Adipocyte (in vitro differentiated cells): Measurements from ENCODE around the gene PABPN1L.

ENCODE experiments used
- DNase-seq: peaks from one replicate; pipeline ENCODE4 v3.0.0-alpha.2; 2015; ENCODE audit warnings: low read depth
- H3K27me3 ChIP-seq: replicated peaks from 2 replicates; pipeline ENCODE4 v1.7.0; 2013; ENCODE audit warnings: mild to moderate bottlenecking, low read length, moderate library complexity; ENCODE audit not compliant: control insufficient read depth, insufficient read depth
- H3K36me3 ChIP-seq: 2 replicates; pipeline ENCODE4 v1.7.0; 2013; ENCODE audit warnings: low read length, mild to moderate bottlenecking, moderate library complexity; ENCODE audit not compliant: control insufficient read depth, insufficient read depth, severe bottlenecking
- H3K4me1 ChIP-seq: 2 replicates; pipeline ENCODE4 v1.7.0; 2013; ENCODE audit warnings: mild to moderate bottlenecking, low read length, moderate library complexity; ENCODE audit not compliant: control insufficient read depth, insufficient read depth
- H3K4me3 ChIP-seq: 2 replicates; pipeline ENCODE4 v1.7.0; 2013; ENCODE audit warnings: mild to moderate bottlenecking, low read length, moderate library complexity
- H3K9ac ChIP-seq: 2 replicates; pipeline ENCODE4 v1.7.0; 2013; ENCODE audit warnings: mild to moderate bottlenecking, low read length, moderate library complexity
- H3K9me3 ChIP-seq: 2 replicates; pipeline ENCODE4 v1.7.0; 2013; ENCODE audit warnings: mild to moderate bottlenecking, low read length, moderate library complexity; ENCODE audit not compliant: control insufficient read depth

The PABPN1L gene

DNA sequence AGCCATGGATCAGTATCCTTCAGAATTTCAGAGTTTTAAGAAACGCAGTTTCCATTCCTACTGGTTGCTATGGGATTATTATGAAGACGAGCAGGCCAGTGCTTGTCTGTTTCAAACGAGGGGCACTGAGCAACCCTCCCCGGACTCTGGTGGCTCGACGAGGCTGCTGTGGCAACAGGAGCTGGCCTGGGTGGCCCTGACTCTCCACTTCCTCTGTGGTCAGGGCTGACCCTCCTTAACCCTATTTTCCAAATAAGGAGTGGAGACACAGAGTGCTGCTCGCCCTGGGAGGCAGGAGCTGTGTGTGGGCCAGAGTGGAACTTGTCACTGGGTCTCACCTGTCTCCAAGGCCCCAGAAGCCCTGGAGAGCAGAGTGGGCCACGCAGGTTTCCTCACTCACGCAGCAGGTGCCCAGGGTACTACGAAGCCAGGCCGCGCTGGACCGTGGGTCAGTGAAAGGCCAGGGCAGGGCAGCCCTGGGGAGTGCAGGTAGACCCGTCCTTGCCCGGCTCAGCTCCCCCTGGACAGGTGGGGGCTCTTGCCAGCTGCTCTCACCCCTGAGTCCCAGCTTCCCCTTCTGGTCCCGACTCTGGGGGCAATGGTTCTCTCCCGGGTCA is 13.0 kb downstream of the PABPN1L start:
- Histone ChIP-seq H3K36me3 (peaks cover 4% of the 10 kb centered on the region), H3K27me3 (no peaks in the 10 kb centered on the region), H3K9me3 (no peaks in the 10 kb centered on the region), H3K4me3 (no peak overlapping the region), H3K4me1 (peaks cover 18% of the 10 kb centered on the region), H3K9ac (no peak overlapping the region)
- no peak for DNase-seq

DNA sequence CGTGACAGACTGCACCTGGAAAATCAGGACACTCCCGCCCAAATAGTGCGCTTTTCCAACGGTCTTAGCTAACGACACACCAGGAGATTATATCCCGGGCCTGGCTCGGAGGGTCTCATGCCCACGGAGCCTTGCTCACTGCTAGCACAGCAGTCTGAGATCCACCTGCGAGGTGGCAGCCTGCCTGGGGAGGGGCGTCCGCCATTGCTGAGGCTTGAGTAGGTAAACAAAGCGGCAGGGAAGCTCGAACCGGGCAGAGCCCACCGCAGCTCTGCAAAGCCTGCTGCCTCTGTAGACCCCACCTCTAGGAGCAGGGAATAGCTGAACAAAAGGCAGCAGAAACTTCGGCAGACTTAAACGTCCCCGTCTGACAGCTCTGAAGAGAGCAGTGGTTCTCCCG is 14.8 kb downstream of the PABPN1L start:
- Histone ChIP-seq H3K27me3 (no peaks in the 10 kb centered on the region), H3K36me3 (peaks cover 8% of the 10 kb centered on the region), H3K9ac (no peak overlapping the region), H3K9me3 (no peaks in the 10 kb centered on the region), H3K4me1 (peaks cover 7% of the 10 kb centered on the region), H3K4me3 (no peak overlapping the region)
- DNase-seq, result no peak

DNA sequence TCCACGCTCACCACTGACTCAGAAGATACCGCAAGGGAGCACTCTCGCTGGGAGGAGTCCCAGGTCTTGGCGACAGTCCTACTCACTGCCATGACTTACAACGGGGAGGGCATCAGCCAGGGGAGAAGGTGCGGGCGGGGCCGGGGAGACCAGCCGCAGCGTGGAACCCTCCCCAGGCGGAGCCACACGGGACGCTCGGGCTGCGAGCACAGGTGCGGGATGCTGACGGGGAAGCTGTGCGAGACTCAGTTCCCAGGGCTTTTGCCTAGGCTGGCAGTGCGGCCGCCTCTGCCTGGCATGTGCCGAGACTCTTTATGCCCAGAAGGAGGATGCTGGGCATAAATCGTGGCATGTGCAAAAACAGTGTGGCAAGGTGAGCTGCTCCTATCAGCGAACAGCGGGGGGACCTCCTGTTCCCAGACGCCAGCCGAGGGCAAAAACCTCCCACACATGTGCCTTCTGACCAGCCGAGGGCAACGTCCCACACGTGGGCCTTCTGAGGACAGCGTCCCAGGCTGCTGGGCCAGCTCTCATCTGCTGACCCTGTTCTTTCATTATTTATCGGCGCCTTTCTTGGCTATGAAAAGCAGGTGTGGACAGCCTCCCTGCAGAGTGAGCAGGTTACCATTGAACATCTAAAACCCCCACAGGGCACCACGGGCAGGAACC is 15.8 kb downstream of the PABPN1L start:
- H3K9ac ChIP-seq, result no peak overlapping the region
- no peaks in the 10 kb centered on the region for H3K27me3 ChIP-seq
- no peak overlapping the region for H3K4me3 ChIP-seq
- DNase-seq, result no peak
- peaks cover 5% of the 10 kb centered on the region for H3K4me1 ChIP-seq
- no peaks in the 10 kb centered on the region for H3K9me3 ChIP-seq
- H3K36me3 ChIP-seq, result peaks cover 8% of the 10 kb centered on the region

DNA sequence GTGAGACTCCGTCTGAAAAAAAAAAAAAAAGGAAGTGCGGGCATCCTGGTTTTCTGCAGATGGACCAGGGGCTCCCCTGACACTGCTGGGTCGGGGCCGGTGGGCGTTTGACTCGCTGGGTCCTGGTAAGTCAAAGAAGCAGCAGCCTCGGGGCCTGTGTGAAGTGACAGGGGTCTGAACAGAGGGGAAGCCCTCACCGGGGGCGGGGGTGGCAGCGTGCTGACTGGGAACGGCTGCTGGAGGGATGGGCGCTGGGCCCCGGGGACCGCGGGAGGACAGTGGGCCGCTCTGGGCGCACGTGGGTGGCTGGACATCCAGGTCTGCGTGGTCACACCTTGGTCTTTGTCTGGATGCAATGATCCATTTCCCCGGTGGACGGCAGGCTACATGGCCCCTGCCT is 17.9 kb downstream of the PABPN1L start:
- Histone ChIP-seq H3K9me3 (no peaks in the 10 kb centered on the region), H3K27me3 (no peaks in the 10 kb centered on the region), H3K4me3 (no peak overlapping the region), H3K9ac (no peak overlapping the region), H3K4me1 (peaks cover 3% of the 10 kb centered on the region), H3K36me3 (peaks cover 8% of the 10 kb centered on the region)
- no peak for DNase-seq

- H3K9ac ChIP-seq, result no peak overlapping the region
- no peak for DNase-seq
- H3K9me3 ChIP-seq, result no peaks in the 10 kb centered on the region
Measured at GRCh38 chr16:88847654-88848053, 18.8 kb downstream of the PABPN1L start.

GRCh38 chr16:88846088-88846487 is 20.4 kb downstream of the PABPN1L start:
- H3K9ac ChIP-seq, result no peak overlapping the region
- no peak for DNase-seq
- no peaks in the 10 kb centered on the region for H3K27me3 ChIP-seq
- H3K4me3 ChIP-seq, result no peak overlapping the region
- H3K4me1 ChIP-seq, result peaks cover 3% of the 10 kb centered on the region
- no peaks in the 10 kb centered on the region for H3K9me3 ChIP-seq
- peaks cover 8% of the 10 kb centered on the region for H3K36me3 ChIP-seq

More at GRCh38 chr16:88847654-88848053, 18.8 kb downstream of the PABPN1L start:
- Histone ChIP-seq H3K27me3 (no peaks in the 10 kb centered on the region), H3K4me3 (no peak overlapping the region), H3K4me1 (peaks cover 3% of the 10 kb centered on the region), H3K36me3 (peaks cover 8% of the 10 kb centered on the region)

DNA sequence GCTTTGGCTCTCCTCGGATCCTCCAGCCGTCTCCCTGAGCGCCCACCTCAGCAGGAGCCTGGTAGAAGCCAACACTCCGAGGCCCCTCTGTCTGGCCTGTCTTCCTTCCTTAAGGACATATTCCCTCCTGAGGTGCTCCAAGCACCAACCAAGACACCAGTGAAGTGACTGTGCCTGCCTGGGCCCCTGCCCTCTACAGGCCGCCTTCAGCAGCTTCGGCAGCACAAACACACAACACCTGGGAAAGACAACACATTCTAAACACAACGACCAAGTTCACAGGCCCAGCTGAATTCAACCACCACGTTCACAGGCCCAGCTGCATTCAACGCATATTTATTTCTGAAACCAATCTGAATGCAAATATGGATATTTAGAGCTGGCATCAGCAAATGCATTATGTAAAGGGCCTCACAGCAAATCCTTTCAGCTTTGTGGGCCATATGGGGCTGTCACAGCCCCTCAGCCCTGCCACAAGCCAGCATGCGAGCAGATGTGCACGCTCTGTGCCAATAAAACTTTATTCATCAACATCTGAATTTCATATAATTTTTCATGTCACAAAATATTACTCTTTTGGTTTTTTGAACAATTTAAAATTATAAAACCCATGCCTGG is 21.9 kb downstream of the PABPN1L start:
- Histone ChIP-seq H3K9ac (no peak overlapping the region), H3K4me1 (peaks cover 3% of the 10 kb centered on the region), H3K36me3 (peaks cover 17% of the 10 kb centered on the region), H3K9me3 (no peaks in the 10 kb centered on the region), H3K27me3 (no peaks in the 10 kb centered on the region), H3K4me3 (no peak overlapping the region)
- no peak for DNase-seq

- DNase-seq, result no peak
- Histone ChIP-seq H3K9ac (no peak overlapping the region), H3K4me3 (no peak overlapping the region), H3K4me1 (peaks cover 3% of the 10 kb centered on the region), H3K9me3 (no peaks in the 10 kb centered on the region), H3K27me3 (no peaks in the 10 kb centered on the region), H3K36me3 (peaks cover 24% of the 10 kb centered on the region)
Measured at GRCh38 chr16:88843256-88843655, 23.2 kb downstream of the PABPN1L start.

DNA sequence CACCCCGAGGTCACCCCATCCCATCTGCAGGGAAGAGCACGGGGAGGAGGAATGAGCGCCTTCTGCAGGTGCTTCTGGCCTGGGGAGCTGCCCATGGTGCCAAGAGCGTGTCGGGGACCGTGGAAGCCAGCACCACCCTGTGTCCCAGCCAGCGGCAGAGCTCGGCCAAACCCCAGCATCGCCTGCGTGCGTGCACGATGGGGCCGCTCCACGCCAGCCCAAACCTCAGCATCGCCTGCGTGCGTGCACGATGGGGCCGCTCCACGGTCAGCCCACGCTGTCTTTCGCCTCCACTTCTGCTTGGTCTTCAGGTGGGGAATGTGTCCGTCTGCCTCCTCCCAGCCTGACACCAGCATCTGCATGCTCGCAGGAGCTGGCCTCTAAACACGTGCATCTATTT is 23.7 kb downstream of the PABPN1L start:
- no peaks in the 10 kb centered on the region for H3K27me3 ChIP-seq
- peaks cover 3% of the 10 kb centered on the region for H3K4me1 ChIP-seq
- DNase-seq, result no peak
- no peak overlapping the region for H3K4me3 ChIP-seq
- peaks cover 24% of the 10 kb centered on the region for H3K36me3 ChIP-seq
- H3K9me3 ChIP-seq, result no peaks in the 10 kb centered on the region
- no peak overlapping the region for H3K9ac ChIP-seq

- Histone ChIP-seq H3K9ac (no peak overlapping the region), H3K27me3 (no peaks in the 10 kb centered on the region), H3K36me3 (peaks cover 23% of the 10 kb centered on the region), H3K4me1 (peaks cover 3% of the 10 kb centered on the region), H3K4me3 (no peak overlapping the region), H3K9me3 (no peaks in the 10 kb centered on the region)
- DNase-seq, result no peak
Measured at GRCh38 chr16:88842308-88842756, 24.1 kb downstream of the PABPN1L start.

DNA sequence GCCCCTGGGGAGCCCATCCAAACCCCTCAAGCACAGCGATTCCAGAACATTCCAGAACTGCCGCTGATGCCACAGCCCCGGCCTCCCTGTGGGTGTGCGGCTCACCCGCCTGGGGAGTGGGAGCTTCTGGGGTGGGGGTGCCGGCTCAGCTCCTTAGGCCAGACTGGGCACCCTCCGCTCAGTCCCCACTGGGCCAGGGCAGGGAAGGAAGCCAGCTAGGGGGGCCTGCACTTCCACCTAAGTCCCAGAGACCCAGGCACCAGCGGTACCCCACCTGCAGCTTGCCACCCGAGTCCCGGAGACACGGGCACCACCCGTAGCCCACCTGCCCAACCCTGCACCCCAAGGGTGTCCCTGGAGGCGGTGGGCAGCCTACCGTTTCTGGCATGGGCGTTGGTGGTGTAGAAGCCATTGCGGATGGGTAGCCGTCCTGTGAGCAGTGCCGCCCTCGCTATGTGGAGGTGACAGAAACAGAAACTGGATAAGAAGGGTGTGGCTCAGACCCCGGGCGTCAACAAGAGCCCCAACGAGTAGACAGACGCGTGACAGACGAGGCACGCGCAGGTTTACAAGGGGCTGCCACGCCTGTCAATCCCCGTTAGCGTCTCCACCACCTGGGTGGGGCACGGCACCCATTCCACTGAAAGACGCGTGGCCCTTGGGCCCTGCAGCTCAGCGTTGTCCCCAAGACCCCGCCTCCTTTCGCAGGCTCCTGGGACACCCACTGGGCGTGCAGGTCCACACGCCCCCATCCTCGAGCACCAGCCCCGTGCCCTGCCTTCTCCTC is 24.7 kb downstream of the PABPN1L start:
- Histone ChIP-seq H3K9me3 (no peaks in the 10 kb centered on the region), H3K9ac (no peak overlapping the region), H3K4me3 (no peak overlapping the region), H3K27me3 (no peaks in the 10 kb centered on the region), H3K4me1 (peaks cover 3% of the 10 kb centered on the region), H3K36me3 (peaks cover 23% of the 10 kb centered on the region)
- DNase-seq, result no peak
